Activated naive CD8-positive, alpha-beta T cell treated with anti-CD3 and anti-CD28 coated beads, Interleukin-2, amount 50 U/mL, for 24 hours (primary cell): ENCODE data around the gene ZNF469.

ENCODE experiments used
- ATAC-seq: fragments of 150-1000 bp; cut with Tn5 transposase; one replicate; pipeline ENCODE4 v1.10.0; 2021
- DNase-seq: peaks from one replicate; pipeline ENCODE4 v3.0.0; 2021
- H3K27ac Mint-ChIP-seq: one replicate; pipeline ENCODE4 v1.8.0; 2021; ENCODE audit warnings: mild to moderate bottlenecking, mixed read lengths
- H3K27me3 Mint-ChIP-seq: one replicate; pipeline ENCODE4 v1.8.0; 2021; ENCODE audit warnings: mixed read lengths
- H3K36me3 Mint-ChIP-seq: one replicate; pipeline ENCODE4 v1.8.0; 2021; ENCODE audit warnings: low read depth, mixed read lengths
- H3K4me1 Mint-ChIP-seq: one replicate; pipeline ENCODE4 v1.8.0; 2021; ENCODE audit warnings: mixed read lengths
- H3K4me3 Mint-ChIP-seq: one replicate; pipeline ENCODE4 v1.8.0; 2021; ENCODE audit warnings: mild to moderate bottlenecking, moderate library complexity, mixed read lengths
- H3K9me3 Mint-ChIP-seq: one replicate; pipeline ENCODE4 v1.8.0; 2021; ENCODE audit warnings: mixed read lengths

Gene ZNF469

GRCh38 chr16:88375236-88375975 is 7.4 kb upstream of the ZNF469 start:
- DNase-seq (no peak), ATAC-seq (no peak)
- Mint-ChIP-seq H3K27me3 (no peaks in the 10 kb centered on the region), H3K36me3 (no peaks in the 10 kb centered on the region), H3K4me3 (no peak overlapping the region), H3K4me1 (no peaks in the 10 kb centered on the region), H3K9me3 (no peaks in the 10 kb centered on the region), H3K27ac (no peak overlapping the region)

GRCh38 chr16:88375996-88376834 is 6.5 kb upstream of the ZNF469 start:
- ATAC-seq, result no peak
- no peaks in the 10 kb centered on the region for H3K4me1 Mint-ChIP-seq
- no peaks in the 10 kb centered on the region for H3K36me3 Mint-ChIP-seq
- H3K27ac Mint-ChIP-seq, result no peak overlapping the region
- H3K27me3 Mint-ChIP-seq, result no peaks in the 10 kb centered on the region
- H3K4me3 Mint-ChIP-seq, result no peak overlapping the region
- H3K9me3 Mint-ChIP-seq, result no peaks in the 10 kb centered on the region
- no peak for DNase-seq

GRCh38 chr16:88376835-88377726 is 5.7 kb upstream of the ZNF469 start:
- Mint-ChIP-seq H3K9me3 (no peaks in the 10 kb centered on the region), H3K27me3 (peaks cover under 1% of the 10 kb centered on the region), H3K36me3 (no peaks in the 10 kb centered on the region), H3K4me1 (no peaks in the 10 kb centered on the region), H3K27ac (no peak overlapping the region), H3K4me3 (no peak overlapping the region)
- DNase-seq, result no peak
- no peak for ATAC-seq

GRCh38 chr16:88377961-88378360 is 4.8 kb upstream of the ZNF469 start:
- Mint-ChIP-seq H3K4me1 (peaks cover 3% of the 10 kb centered on the region), H3K9me3 (no peaks in the 10 kb centered on the region), H3K4me3 (no peak overlapping the region), H3K27ac (no peak overlapping the region), H3K27me3 (peaks cover 6% of the 10 kb centered on the region), H3K36me3 (no peaks in the 10 kb centered on the region)
- DNase-seq (no peak), ATAC-seq (no peak)

- ATAC-seq (no peak), DNase-seq (no peak)
- no peaks in the 10 kb centered on the region for H3K36me3 Mint-ChIP-seq
- no peaks in the 10 kb centered on the region for H3K9me3 Mint-ChIP-seq
- H3K4me3 Mint-ChIP-seq, result no peak overlapping the region
- H3K27me3 Mint-ChIP-seq, result peaks cover 6% of the 10 kb centered on the region
- no peak overlapping the region for H3K27ac Mint-ChIP-seq
- H3K4me1 Mint-ChIP-seq, result peaks cover 3% of the 10 kb centered on the region
Measured at GRCh38 chr16:88378401-88378800, 4.4 kb upstream of the ZNF469 start.

GRCh38 chr16:88378836-88379693 is 3.7 kb upstream of the ZNF469 start:
- no peak for ATAC-seq
- peaks cover 9% of the 10 kb centered on the region for H3K27me3 Mint-ChIP-seq
- H3K9me3 Mint-ChIP-seq, result no peaks in the 10 kb centered on the region
- peaks cover 3% of the 10 kb centered on the region for H3K4me1 Mint-ChIP-seq
- no peak for DNase-seq
- no peaks in the 10 kb centered on the region for H3K36me3 Mint-ChIP-seq
- no peak overlapping the region for H3K4me3 Mint-ChIP-seq
- H3K27ac Mint-ChIP-seq, result no peak overlapping the region

- peaks cover 15% of the 10 kb centered on the region for H3K27me3 Mint-ChIP-seq
- no peaks in the 10 kb centered on the region for H3K9me3 Mint-ChIP-seq
- H3K4me3 Mint-ChIP-seq, result no peak overlapping the region
- no peak overlapping the region for H3K27ac Mint-ChIP-seq
- no peak for DNase-seq
- no peaks in the 10 kb centered on the region for H3K36me3 Mint-ChIP-seq
- ATAC-seq, result no peak
- peaks cover 3% of the 10 kb centered on the region for H3K4me1 Mint-ChIP-seq
Measured at GRCh38 chr16:88379694-88380040, 3.1 kb upstream of the ZNF469 start.

GRCh38 chr16:88380099-88380498 is 2.7 kb upstream of the ZNF469 start:
- H3K27me3 Mint-ChIP-seq, result peaks cover 19% of the 10 kb centered on the region

GRCh38 chr16:88380619-88381018 is 2.1 kb upstream of the ZNF469 start:
- ATAC-seq (no peak), DNase-seq (no peak)
- Mint-ChIP-seq H3K36me3 (no peaks in the 10 kb centered on the region), H3K27ac (no peak overlapping the region), H3K4me1 (peaks cover 5% of the 10 kb centered on the region), H3K9me3 (no peaks in the 10 kb centered on the region), H3K27me3 (peaks cover 24% of the 10 kb centered on the region), H3K4me3 (no peak overlapping the region)

More at GRCh38 chr16:88380099-88380498, 2.7 kb upstream of the ZNF469 start:
- H3K4me1 Mint-ChIP-seq, result peaks cover 5% of the 10 kb centered on the region
- no peaks in the 10 kb centered on the region for H3K9me3 Mint-ChIP-seq
- H3K4me3 Mint-ChIP-seq, result no peak overlapping the region
- DNase-seq (no peak), ATAC-seq (no peak)
- no peak overlapping the region for H3K27ac Mint-ChIP-seq
- no peaks in the 10 kb centered on the region for H3K36me3 Mint-ChIP-seq

GRCh38 chr16:88381820-88382451 is 823 bp upstream of the ZNF469 start:
- no peak overlapping the region for H3K4me3 Mint-ChIP-seq
- ATAC-seq, result no peak

GRCh38 chr16:88383401-88384221 is 852 bp downstream of the ZNF469 start:
- peak; percentile 26 for DNase-seq
- Mint-ChIP-seq H3K36me3 (no peaks in the 10 kb centered on the region), H3K4me3 (no peak overlapping the region), H3K27ac (no peak overlapping the region), H3K9me3 (no peaks in the 10 kb centered on the region), H3K4me1 (peaks cover 5% of the 10 kb centered on the region), H3K27me3 (peaks cover 30% of the 10 kb centered on the region)
- ATAC-seq, result no peak

More at GRCh38 chr16:88381820-88382451, 823 bp upstream of the ZNF469 start:
- Mint-ChIP-seq H3K9me3 (no peaks in the 10 kb centered on the region), H3K4me1 (peaks cover 5% of the 10 kb centered on the region), H3K36me3 (no peaks in the 10 kb centered on the region), H3K27ac (no peak overlapping the region), H3K27me3 (peaks cover 30% of the 10 kb centered on the region)
- DNase-seq, result no peak

- Mint-ChIP-seq H3K27ac (no peak overlapping the region), H3K4me3 (no peak overlapping the region)
- ATAC-seq, result no peak
Measured at GRCh38 chr16:88384222-88385111, 1.7 kb downstream of the ZNF469 start.

More at GRCh38 chr16:88384222-88385111, 1.7 kb downstream of the ZNF469 start:
- peaks cover 32% of the 10 kb centered on the region for H3K27me3 Mint-ChIP-seq
- H3K9me3 Mint-ChIP-seq, result no peaks in the 10 kb centered on the region
- H3K4me1 Mint-ChIP-seq, result peaks cover 5% of the 10 kb centered on the region
- no peak for DNase-seq
- H3K36me3 Mint-ChIP-seq, result no peaks in the 10 kb centered on the region
